ENCODE results near the gene TMEM132A. TPM values are rescaled to one million over a fixed set of nuclear protein-coding genes. Genes with fewer than 3 reads are reported as not detected.

TMEM132A gene
- total and polyA plus RNA-seq, 9 of the 15 experiments (the other 6 are each of a cell fraction or from before 2014, with no cell fraction given), result 0.04 to 1.1 (median 0.18) TPM; not detected in 4

GRCh38 chr11:60913793-60914632 is 10.2 kb upstream of the TMEM132A start, which contains the start of gene TMEM109 (continued):
- TF ChIP-seq E2F4 (CRISPR knock-in tag; IDR thresholded peaks at IDR 0.05; ENCODE audit: low read depth) (peak; percentile 34; the same call in 1 of the 2 replicates), KLF6 (CRISPR knock-in tag; IDR thresholded peaks at IDR 0.05; ENCODE audit: borderline replicate concordance) (peak; percentile 67; the same call in 1 of the 2 replicates), RBM14 (IDR thresholded peaks at IDR 0.05; ENCODE audit: borderline replicate concordance, insufficient read depth, low read depth, low read length) (0 out of 2 replicates have a peak, but pooled peaks have one; percentile 45), TAF9B (IDR thresholded peaks at IDR 0.05; ENCODE audit: partially characterized antibody) (no peak), BHLHE40 (IDR thresholded peaks at IDR 0.05; ENCODE audit: low read length) (peak; percentile 88), PHF20 (IDR thresholded peaks at IDR 0.05; ENCODE audit: partially characterized antibody) (peak; percentile 37), ZNF24 (IDR thresholded peaks at IDR 0.05) (no peak), NR2C2 (CRISPR knock-in tag; IDR thresholded peaks at IDR 0.05) (peak; percentile 67), NR2C2 (tag; IDR thresholded peaks at IDR 0.05) (peak; percentile 25; the same call in 1 of the 2 replicates), ZNF444 (CRISPR knock-in tag; IDR thresholded peaks at IDR 0.05) (no peak), POLR2G (IDR thresholded peaks at IDR 0.05; ENCODE audit: low read depth, low read length) (peak; percentile 83), MXI1 (IDR thresholded peaks at IDR 0.05; ENCODE audit: low read depth, low read length) (peak; percentile 23), TFAP4 (CRISPR knock-in tag; IDR thresholded peaks at IDR 0.05; ENCODE audit: borderline replicate concordance) (peak; percentile 72), RBM22 (IDR thresholded peaks at IDR 0.05; ENCODE audit: low read depth, low read length, poor library complexity, severe bottlenecking) (peak; percentile 40), KDM4B (IDR thresholded peaks at IDR 0.05; ENCODE audit: borderline replicate concordance in 2 of 2, low read depth in 1 of 2) (no peak), EGR1 (conservative IDR thresholded peaks at IDR 0.05) (peak; percentile 53), SP1 (CRISPR knock-in tag; IDR thresholded peaks at IDR 0.05) (0 out of 2 replicates have a peak, but pooled peaks have one; percentile 38), ZNF133 (CRISPR knock-in tag; IDR thresholded peaks at IDR 0.05) (no peak), SRF (CRISPR knock-in tag; IDR thresholded peaks at IDR 0.05) (peak in 1 of 2 experiments; percentile 39; a peak in 1 of 4 replicates), CHD1 (IDR thresholded peaks at IDR 0.05; ENCODE audit: low read length) (peak; percentile 58), ZNF707 (CRISPR knock-in tag; conservative IDR thresholded peaks at IDR 0.05) (0 out of 2 replicates have a peak, but pooled peaks have one; percentile 36), E2F6 (IDR thresholded peaks at IDR 0.05; ENCODE audit: borderline replicate concordance in 1 of 2, extremely low read depth in 1 of 2, insufficient read depth in 1 of 2, insufficient read length in 1 of 2, low read depth in 1 of 2, low read length in 1 of 2, poor library complexity in 1 of 2, severe bottlenecking in 1 of 2) (peak; percentile 98), ZBTB7A (IDR thresholded peaks at IDR 0.05; ENCODE audit: borderline replicate concordance, control insufficient read depth, low read depth, low read length) (peak; percentile 58), RBM34 (IDR thresholded peaks at IDR 0.05; ENCODE audit: borderline replicate concordance, insufficient read depth, low read length) (no peak; the same call in 1 of the 2 replicates)
